ENCODE results near the gene H2BW2. TPM values are rescaled to one million over a fixed set of nuclear protein-coding genes. Genes with fewer than 3 reads are reported as not detected.
"Not testable (repeated sequence)": the region's sequence is repeated elsewhere in the genome, so short reads cannot be mapped to it uniquely, and the experiment has no call there.

The H2BW2 gene
- total RNA-seq, 1 experiment from 2014 or later, result not detected

- H3K27ac ChIP-seq (ENCODE audit: low read depth, low read length); H3K4me3 ChIP-seq (replicated peaks in 1 of 2; ENCODE audit: low read depth in 1 of 2, low read length in 2 of 2); H4K20me1 ChIP-seq (ENCODE audit: insufficient read depth); H3K9me3 ChIP-seq (ENCODE audit: control insufficient read depth in 1 of 2, insufficient read depth in 1 of 2, low read depth in 1 of 2, low read length in 2 of 2); H3K4me2 ChIP-seq (ENCODE audit: low read length); ATAC-seq; BruUV-seq (replicated peaks); H2AFZ ChIP-seq (ENCODE audit: low read depth, low read length, poor library complexity, severe bottlenecking); intact Hi-C loops (cut with micrococcal nuclease); H3K9me2 ChIP-seq (ENCODE audit: insufficient read depth); RAD21 ChIA-PET (ENCODE audit: low non-redundant PET in 1 of 2, low total read pairs in 2 of 2, uncharacterized antibody in 2 of 2, unreplicated experiment in 2 of 2); DNase-seq (ENCODE audit: low read depth, low spot score); H3K36me3 ChIP-seq (ENCODE audit: control insufficient read depth in 1 of 2, insufficient read depth in 2 of 2, low read length in 2 of 2); H3K79me2 ChIP-seq (ENCODE audit: insufficient read depth, low read length); H3K4me1 ChIP-seq (ENCODE audit: control insufficient read depth in 1 of 2, insufficient read depth in 2 of 2, low read length in 2 of 2); H3K9ac ChIP-seq (ENCODE audit: low read length); POLR2A ChIA-PET; CTCF ChIA-PET: not testable (repeated sequence)
- H3K27me3 ChIP-seq (ENCODE audit: insufficient read depth, low read length), result peaks cover 13% of the 10 kb centered on the region
These were observed 24.2 kb upstream of the H2BW2 start for GRCh38 chrX:104015576-104015975.

- CTCF ChIA-PET, result no interaction called here
These were observed 21.6 kb upstream of the H2BW2 start for GRCh38 chrX:104018126-104018525.

More at GRCh38 chrX:104018126-104018525, 21.6 kb upstream of the H2BW2 start:
- TF ChIP-seq YY1 (IDR thresholded peaks at IDR 0.05; ENCODE audit: extremely low read depth, insufficient replicate concordance, low read depth, low read length), result no peak
- TF ChIP-seq JUND (IDR thresholded peaks at IDR 0.05), result no peak
- TF ChIP-seq RAD21 (IDR thresholded peaks at IDR 0.05; ENCODE audit: low read depth), result no peak
- no peak for TF ChIP-seq ZBTB33 (IDR thresholded peaks at IDR 0.05; ENCODE audit: extremely low read depth, insufficient replicate concordance, low read length)
- no peak for TF ChIP-seq REST (IDR thresholded peaks at IDR 0.05; ENCODE audit: low read depth)
- TF ChIP-seq EZH2phosphoT487 (IDR thresholded peaks at IDR 0.05; ENCODE audit: borderline replicate concordance), result no peak
- no peak for TF ChIP-seq EZH2 (IDR thresholded peaks at IDR 0.05)
- no peak for TF ChIP-seq ZNF274 (IDR thresholded peaks at IDR 0.05; ENCODE audit: low read depth, low read length)
- no peak for TF ChIP-seq MAX (IDR thresholded peaks at IDR 0.05)
- no peak for TF ChIP-seq TCF7L2 (IDR thresholded peaks at IDR 0.05; ENCODE audit: borderline replicate concordance, extremely low read depth, insufficient read depth, insufficient read length)
- Histone ChIP-seq H3K79me2 (ENCODE audit: insufficient read depth, low read length) (no peaks in the 10 kb centered on the region), H3K9me2 (ENCODE audit: insufficient read depth) (no peaks in the 10 kb centered on the region), H3K36me3 (ENCODE audit: control insufficient read depth in 1 of 2, insufficient read depth in 2 of 2, low read length in 2 of 2) (no peaks in the 10 kb centered on the region), H3K27me3 (ENCODE audit: insufficient read depth, low read length) (peaks cover 14% of the 10 kb centered on the region), H2AFZ (ENCODE audit: low read depth, low read length, poor library complexity, severe bottlenecking) (no peak overlapping the region), H3K9me3 (ENCODE audit: control insufficient read depth in 1 of 2, insufficient read depth in 1 of 2, low read depth in 1 of 2, low read length in 2 of 2) (no peaks in the 10 kb centered on the region), H3K27ac (ENCODE audit: low read depth, low read length) (no peak overlapping the region), H3K4me1 (ENCODE audit: control insufficient read depth in 1 of 2, insufficient read depth in 2 of 2, low read length in 2 of 2) (no peaks in the 10 kb centered on the region), H3K4me3 (replicated peaks in 1 of 2; ENCODE audit: low read depth in 1 of 2, low read length in 2 of 2) (no peak overlapping the region), H3K4me2 (ENCODE audit: low read length) (no peak overlapping the region), H3K9ac (ENCODE audit: low read length) (no peak overlapping the region), H4K20me1 (ENCODE audit: insufficient read depth) (no peaks in the 10 kb centered on the region)
- ATAC-seq (no peak), DNase-seq (ENCODE audit: low read depth, low spot score) (no peak)
- ChIA-PET RAD21 (ENCODE audit: low non-redundant PET in 1 of 2, low total read pairs in 2 of 2, uncharacterized antibody in 2 of 2, unreplicated experiment in 2 of 2) (no interaction called here), POLR2A (no interaction called here)
- intact Hi-C loops (cut with micrococcal nuclease), result no loop called here
- no TSS peak for BruUV-seq (replicated peaks)

All from HCT116 (cell line).